GM21423 (cell line): ENCODE results near the gene BCL2L12.

Experiments used
- ATAC-seq: cut with Tn5 transposase; IDR thresholded peaks from one replicate; pipeline ENCODE4 v1.9.1; 2021; ENCODE audit warnings: mild to moderate bottlenecking, moderate library complexity; ENCODE audit not compliant: unreplicated experiment

Gene BCL2L12

DNA sequence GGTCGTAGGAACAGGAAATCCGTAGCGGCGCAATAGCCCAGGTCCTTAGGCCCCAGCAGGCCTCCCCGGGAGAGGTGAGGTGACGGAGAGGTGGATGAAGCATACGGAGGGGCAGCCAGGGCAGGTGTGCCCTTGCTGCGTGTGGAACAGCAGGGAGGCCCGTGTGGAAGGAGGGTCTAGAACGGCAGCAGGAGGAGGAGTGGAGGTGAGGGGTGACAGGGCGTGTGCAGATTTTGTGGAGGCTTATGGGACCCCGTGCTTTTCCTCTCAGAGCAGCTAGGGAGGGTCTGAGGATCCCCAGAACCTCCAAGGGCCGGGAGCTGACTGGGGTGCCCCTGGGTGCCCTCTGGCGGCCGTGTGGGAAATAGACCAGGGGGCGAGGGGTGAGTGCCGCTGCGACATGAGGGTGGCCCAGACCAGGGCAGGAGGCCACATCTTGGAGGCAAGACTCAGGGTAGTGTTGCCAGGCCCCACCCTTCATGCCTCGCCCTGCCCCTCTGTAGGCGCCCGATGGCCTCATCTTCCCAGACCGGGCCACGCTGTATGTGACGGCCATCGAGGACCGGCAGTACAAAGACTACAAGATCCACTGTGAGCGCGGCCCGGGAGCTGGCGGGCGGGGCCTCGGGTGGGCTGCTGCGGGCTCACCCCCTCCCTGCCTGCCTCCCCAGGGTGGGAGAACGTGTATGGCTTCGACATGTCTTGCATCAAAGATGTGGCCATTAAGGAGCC lies 18.7 kb downstream of the BCL2L12 start:
- no peak for ATAC-seq

DNA sequence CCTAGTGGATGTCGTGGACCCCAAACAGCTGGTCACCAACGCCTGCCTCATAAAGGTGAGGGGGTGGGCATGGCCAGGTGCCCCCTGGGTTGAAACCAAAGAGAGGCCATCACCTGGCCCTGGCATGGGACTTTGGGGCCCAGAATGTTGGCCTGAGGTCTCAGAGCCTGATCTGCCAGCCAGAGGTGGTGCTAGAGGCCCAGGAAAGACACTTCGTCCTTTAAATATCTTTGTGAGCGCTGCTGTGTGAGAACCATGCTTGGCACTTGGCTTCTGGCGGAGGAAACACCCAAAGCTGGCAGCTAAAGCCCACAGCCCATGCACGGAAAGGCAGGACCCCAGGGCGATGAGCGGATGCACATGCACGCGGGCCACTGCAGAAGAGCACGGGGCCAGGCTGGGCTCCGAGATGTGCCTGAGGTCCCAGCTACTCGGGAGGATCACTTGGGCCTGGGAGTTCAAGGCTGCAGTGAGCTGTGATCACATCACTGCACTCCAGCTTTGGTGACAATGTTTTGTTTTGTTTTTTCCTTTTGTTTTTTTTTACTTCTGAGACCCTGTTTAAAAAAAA lies 19.3 kb downstream of the BCL2L12 start:
- ATAC-seq = no peak

DNA sequence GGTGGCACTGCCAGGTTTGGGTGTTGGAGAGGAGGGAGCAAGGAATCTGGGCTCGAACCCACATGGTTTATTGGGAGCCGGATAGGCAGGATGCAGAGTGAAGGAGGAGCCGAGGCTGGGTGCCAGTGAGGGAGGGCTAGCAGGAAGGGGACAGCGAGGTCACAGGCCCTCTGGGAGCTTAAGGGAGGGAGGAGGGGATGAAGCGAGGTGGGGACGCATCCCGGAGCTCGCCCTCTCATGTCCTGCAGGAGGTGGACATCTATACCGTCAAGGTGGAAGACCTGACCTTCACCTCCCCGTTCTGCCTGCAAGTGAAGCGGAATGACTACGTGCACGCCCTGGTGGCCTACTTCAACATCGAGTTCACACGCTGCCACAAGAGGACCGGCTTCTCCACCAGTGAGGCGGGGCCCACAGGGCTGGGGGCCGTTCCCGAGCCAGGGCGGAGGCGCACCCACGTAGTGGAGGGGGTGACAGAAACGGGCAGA lies 20.2 kb downstream of the BCL2L12 start:
- no peak for ATAC-seq

DNA sequence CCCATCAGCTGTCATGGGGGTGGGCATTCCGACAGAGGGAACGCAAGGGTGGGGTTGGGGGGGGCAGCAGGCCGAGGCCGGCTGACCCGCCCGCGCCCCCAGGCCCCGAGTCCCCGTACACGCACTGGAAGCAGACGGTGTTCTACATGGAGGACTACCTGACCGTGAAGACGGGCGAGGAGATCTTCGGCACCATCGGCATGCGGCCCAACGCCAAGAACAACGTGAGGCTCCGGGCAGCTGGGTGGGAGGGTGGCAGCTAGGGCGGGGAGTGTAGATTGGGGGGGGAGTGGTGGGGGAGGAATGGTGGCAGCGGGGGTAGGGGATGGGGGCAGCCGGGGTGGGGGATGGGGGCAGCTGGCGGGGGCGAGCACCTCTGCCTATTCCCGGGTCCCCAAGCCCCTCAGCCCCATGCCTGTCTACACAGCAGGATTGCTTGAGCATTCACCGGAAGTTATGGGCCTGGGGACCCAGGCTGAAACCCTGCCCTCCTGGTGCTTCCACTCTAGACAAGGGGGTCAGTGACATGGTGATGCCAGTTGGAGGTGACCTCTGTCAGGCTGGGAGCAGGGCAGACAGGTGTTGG lies 20.9 kb downstream of the BCL2L12 start:
- no peak for ATAC-seq

DNA sequence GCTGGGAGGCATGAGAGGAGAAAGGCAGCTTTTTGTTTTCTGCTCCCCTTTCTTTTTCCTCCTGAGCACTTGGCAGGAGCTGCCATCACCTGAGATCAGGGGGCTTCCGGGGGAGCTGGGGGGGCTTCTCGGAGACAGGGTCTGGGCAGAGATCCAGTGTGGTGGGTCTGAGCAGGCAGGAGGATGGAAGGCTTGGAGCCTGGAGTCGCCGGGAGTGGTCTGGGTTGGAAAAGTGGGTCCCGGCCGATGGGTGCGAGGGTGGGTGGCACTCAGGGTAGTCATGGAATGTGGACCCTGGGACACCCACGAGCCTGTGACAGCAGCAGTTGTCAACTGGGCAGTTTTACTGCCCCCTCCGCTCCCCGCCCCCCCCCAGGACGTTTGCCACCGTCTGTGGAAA lies 21.4 kb downstream of the BCL2L12 start:
- no peak for ATAC-seq

DNA sequence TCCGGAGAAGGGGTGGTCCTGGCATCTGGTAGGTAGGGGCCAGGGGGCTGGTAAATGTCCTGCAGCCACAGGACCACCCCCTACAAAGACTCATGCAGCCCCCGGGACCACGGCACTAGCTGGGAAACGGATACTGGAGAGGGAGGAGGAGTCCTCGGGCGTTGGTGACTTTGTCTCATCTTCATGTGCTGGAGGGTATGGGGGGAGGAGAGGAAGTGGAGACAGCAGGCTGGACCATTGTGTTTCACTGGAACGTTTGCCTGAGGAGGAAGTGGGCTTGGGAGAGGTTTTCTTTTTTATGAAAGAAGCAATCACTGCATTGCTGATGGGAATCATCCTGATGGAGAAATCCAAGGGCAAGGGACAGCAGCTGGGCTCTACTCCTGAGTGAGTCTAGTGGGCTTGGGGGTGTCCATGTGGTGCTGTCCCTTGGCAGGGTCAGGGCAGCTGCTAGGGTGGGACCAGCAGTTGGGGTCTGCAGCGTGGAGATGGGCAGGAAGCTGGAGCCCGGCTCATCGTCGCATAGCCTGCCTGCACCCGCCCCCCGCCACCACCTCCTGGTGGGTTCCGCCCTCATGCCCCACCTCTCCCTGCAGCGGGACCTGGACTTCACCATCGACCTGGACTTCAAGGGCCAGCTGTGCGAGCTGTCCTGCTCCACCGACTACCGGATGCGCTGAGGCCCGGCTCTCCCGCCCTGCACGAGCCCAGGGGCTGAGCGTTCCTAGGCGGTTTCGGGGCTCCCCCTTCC lies 22.0 kb downstream of the BCL2L12 start:
- no peak for ATAC-seq

DNA sequence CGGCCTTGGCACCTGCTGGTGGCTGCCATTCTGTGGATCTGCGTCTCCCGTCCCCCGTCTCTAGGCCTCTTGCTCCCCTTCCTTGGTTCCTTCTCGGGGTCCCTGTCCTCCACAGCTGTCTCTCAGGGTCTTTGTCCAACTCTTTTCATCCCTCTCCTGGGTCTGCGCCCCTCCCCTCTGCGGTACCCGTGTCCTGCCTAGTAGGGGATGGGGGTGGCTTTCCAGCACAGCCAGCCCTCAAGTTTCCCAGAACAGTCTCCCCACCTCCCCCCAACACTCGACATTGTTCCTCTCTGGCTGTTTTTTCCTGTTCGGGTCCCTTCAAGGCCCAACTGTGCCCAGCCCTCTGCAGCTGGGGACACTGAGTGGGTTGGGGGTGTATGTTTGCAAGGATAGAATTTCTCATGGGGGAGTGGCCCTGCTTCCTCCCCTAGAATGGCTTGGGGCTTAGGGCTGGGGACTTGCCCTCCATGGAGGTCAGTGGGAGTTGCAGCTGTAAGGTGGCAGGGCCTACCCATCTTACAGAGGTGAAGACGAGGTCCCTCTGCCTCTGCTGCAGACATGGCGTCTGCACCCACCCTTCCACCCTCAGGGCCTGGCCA lies 22.9 kb downstream of the BCL2L12 start:
- no peak for ATAC-seq

DNA sequence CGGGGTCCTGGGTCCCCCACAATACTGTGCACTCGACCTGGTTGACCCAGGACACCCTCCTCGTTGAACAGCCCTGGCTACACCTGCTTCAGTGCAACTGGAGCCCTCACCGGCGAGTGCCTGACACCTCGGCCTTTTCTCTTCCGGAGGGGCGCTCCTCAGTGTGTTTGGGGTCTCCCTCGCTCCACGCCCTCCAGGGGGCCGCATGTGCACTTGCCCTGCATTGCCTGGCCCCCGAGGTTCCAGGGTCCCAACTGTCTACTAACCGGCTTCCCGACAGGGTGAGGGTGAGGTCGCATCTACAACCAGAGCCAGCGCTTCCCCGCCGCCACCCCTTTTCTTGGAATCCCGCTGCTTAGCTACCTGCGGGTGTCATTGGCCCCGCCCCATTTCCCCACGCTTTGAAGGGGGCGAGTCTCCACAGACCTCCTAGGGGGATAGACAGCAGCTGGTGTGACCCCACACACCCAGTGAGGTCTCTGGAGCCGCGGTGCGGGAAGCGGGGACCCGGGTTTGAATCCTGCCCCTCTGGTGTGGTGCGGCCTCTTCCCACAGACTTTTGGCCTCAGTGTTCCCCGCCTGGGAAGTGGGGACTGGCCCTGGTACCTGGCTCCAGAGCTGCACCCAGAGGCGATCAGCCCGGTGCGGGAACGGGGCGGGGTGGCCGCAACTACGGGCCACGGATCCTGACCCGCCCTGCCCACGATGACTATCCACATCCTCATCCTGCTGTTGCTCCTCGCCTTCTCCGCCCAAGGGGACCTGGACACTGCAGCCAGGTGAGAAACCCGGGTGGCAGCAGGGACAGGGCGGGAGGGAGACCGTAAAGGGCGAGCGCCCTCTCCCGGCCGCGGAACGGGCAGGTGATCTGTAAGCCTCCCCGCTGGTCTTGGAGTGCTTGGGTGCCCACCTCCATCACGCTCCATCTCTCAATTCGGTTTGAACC lies 23.7 kb downstream of the BCL2L12 start, which contains the start of gene ADM5:
Gene ADM5 (plus strand): TSS at position 462 of the 946 bp plus-strand sequence. CDS start 244 bp downstream, at position 706.
- no peak for ATAC-seq

DNA sequence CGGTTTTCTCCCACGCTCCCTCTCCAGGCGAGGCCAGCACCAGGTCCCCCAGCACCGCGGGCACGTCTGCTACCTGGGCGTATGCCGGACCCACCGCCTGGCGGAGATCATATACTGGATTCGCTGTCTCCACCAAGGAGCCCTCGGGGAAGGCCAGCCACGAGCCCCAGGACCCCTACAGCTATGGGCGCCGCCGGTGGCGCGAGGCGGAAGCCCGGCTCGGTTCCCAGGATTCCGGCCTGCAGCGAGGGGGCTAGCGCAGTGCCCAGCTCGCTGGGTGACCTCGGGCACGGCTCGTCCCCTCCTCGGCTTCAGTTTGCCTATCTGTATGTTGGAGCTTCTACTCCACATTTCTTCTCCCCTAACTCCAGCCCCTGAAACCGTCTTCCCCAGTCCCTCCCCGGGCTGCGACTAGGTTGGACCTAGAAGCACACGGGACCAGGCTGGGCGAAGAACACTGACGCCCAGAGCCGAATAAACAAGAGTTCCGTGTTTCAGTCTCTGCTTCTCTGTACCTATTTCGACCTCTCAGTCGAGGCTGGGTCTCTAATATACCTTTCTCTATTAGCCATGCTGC lies 24.4 kb downstream of the BCL2L12 start:
- no peak for ATAC-seq

DNA sequence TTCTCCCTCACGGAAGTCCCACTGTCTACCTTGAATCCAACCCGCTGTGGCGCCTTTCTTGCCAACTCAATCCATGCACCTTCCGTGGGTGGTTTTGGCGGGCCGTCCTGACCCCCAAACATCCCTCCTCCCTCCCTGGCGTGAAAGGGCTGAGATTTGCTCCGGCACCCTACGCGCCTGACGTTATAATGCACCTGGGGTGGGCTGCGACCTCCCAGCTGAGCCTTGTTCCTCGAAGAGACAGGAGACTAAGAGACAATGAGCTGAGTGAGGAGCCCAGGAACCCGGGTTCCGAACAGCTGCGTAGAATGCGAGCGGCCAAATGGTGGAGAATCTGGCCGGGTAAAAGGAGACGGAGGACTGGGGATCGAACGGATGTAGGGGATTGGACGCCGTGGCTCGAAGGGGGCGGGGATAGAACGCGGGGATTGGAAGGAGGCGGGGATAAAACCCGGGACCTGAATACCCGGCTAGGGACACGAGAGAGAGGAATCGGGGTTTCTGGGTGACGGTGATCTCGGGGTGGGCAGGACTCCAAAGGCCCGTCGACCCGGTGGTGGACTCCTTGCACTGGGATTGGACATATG lies 25.0 kb downstream of the BCL2L12 start, which contains the start of gene CPT1C:
Gene CPT1C (plus strand): TSS at position 461 of the 587 bp plus-strand sequence. CDS start 1,137 bp downstream, outside the sequence.
- ATAC-seq = no peak

DNA sequence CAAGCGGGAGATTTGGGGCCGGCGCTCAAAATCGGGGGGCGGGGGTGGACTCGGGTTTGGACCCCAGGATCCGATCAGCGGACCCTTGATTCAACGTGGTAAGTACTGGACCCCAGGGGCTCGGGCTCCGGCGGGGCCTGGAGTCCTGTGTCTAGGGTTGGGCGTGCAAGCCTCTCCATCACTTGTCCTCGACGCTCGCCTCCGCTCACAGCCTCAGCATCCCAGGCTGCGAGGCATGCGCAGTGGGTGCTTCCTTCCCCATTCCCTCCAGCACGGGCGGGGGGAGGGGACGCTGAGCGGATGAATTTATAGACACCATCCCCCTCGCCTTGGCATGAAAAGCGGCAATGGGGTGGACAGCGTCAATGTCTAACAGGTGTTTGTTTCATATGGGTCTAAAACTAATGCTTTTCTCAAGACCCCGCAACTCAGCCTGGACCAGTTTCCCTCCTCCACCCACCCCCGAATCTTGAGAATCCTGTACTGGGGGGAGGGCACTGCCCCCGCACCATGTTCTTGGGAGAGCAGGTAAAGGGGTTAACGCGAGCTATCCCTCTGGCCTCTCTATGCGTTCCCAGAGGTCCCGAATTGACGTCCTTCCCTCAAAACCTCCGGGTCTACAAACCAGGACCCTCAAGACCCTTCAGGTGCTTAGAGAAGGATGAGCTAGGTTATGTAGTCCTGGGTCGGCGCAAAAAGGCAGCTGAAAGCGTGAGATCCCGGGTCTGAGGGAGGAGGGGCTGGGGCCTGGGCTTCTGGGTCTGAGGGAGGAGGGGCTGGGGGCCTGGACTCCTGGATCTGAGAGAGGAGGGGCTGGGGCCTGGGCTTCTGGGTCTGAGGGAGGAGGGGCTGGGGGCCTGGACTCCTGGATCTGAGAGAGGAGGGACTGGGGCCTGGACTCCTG lies 25.8 kb downstream of the BCL2L12 start:
- no peak for ATAC-seq

DNA sequence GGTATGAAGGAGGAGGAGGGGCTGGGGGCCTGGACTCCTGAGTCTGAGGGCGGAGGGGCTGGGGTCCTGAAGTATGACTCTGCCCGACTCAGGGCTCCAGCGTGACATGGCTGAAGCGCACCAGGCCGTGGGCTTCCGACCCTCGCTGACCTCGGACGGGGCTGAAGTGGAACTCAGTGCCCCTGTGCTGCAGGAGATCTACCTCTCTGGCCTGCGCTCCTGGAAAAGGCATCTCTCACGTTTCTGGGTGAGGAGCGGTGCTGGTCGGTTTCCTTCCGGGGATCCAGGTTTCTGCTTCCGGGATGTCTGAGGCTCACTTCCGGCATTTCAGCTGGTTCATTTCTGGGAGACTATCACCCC lies 26.4 kb downstream of the BCL2L12 start:
- ATAC-seq = no peak

DNA sequence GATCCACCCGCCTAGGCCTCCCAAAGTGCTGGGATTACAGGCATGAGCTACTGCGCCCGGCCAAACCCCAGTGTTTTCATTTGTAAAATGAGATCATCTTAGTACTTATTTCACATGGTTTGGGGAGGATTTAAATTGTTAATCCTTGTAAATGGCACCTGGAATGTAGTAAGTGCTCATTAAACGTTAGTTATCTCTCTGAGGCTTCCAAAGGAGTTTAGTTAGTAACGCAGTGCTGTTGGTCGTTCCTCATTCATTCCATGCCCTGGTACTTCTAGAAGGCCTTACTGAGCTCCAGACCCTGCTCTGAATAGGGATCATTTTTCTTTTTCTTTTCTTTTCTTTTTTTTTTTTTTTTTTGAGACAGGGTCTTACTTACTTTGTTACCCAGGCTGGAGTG lies 30.4 kb downstream of the BCL2L12 start:
- ATAC-seq = no peak

DNA sequence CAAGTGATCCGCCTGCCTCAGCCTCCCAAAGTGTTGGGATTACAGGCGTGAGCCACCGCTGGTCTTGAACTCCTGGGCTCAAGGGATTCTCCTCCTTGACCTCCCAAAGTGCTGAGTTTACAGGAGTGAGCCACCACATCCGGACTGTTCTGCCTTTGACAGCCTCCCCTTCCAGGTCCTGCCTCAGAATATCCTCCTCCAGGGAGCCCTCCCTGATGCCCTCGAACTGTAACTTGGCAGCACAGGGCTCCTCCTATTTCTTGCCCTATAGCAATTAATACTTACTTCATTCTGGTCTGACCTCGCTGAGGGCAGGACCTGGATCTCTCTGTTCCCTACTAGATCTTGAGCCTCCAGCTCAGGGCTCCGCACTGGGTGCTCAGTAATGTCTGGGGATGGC lies 31.1 kb downstream of the BCL2L12 start:
- ATAC-seq = no peak

DNA sequence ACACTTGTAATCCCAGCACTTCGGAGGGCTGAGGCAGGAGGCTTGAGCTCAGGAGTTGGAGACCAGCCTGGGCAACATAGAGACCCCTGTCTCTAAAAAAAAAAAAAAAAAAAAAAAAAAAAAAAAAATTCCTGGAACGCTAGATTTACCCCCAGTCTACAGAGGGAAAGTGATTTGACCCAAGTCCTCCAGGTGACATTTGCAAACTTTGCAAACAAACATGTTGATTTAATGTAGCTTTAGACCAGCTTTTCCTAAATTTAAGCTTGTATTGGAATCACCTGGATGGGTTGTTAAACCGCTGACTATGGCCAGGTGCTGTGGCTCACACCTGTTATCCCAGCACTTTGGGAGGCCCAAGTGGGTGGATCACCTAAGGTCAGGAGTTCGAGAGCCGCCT lies 33.6 kb downstream of the BCL2L12 start:
- ATAC-seq = no peak

DNA sequence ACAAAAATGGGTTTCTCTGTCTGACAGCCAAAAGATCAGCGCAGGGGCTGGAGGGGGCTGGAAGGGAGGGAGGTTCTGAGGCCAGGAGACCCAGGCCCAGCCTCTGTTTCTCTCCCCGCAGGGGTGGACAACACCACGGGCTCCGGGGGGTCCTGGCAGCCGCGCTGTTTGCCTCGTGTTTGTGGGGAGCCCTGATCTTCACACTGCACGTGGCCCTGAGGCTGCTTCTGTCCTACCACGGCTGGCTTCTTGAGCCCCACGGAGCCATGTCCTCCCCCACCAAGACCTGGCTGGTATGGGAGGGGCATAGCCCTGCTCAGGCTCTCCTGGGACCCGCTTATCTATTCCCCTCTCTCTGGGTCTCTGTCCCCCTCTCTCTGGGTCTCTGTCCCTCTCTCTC lies 34.8 kb downstream of the BCL2L12 start:
- ATAC-seq = no peak

DNA sequence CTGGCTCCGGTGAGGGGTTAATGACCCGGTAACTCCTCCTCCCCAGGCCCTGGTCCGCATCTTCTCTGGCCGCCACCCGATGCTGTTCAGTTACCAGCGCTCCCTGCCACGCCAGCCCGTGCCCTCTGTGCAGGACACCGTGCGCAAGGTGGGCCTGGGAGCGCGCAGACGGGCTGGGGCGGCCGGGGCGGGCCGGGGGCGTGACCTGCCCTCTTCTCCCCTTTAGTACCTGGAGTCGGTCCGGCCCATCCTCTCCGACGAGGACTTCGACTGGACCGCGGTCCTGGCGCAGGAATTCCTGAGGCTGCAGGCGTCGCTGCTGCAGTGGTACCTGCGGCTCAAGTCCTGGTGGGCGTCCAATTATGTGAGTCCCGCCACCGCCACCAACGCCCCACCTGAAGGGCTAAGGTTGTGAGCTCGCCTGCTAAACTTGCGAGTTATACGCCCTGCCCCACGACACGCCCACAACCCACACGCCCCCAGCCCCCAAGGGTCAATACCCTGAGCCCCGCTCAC lies 35.6 kb downstream of the BCL2L12 start:
- ATAC-seq = no peak
